DMS153 treated with DMSO at 0.1 percent for 48 hours (cell line): ENCODE data around the gene DMC1.
A peak's percentile ranks its signal among the peaks of the same experiment; 100 is the strongest.

ENCODE experiments used
- DNase-seq: peaks from one replicate; lab custom pipeline; 2025; ENCODE audit not compliant: unreplicated experiment; lab: John Stamatoyannopoulos, UW

Gene DMC1

DNA sequence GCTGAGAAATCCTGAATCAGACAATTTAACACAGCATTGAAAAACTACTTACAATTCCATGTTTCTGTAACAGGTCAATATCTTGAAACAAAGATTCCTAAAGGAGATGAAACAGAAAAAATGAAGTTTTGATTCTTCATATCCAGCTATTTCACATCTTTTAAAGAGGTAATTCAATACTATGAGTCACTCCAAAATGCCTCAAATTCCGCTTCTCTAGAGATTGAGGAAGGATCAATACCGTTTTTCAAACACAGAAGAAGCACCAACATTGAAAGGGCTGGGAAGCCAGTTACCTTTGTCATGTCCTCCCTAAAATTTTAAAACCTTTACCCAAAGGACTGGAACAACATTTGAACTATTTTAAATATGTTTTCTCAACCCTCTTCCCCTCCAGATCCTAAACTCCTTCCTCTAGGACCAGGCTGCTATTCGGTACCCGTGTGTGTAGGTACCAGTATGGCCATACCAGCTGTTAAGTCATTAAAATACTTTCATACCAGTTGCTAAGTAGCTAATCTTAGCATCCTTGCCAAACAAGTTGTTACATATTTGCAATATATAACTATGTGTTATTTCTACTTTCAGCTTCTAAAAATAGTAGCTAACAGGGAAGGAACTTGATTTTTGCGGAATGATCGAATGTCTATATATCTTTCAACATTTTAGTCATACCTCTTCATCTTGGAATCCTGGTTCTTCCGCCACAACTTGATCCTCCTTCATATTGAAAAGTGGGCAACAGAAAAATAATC is 2.3 kb downstream of the DMC1 start:
- no peak for DNase-seq

- no peak for DNase-seq
These were observed 3.1 kb downstream of the DMC1 start for GRCh38 chr22:38566726-38567504.

DNA sequence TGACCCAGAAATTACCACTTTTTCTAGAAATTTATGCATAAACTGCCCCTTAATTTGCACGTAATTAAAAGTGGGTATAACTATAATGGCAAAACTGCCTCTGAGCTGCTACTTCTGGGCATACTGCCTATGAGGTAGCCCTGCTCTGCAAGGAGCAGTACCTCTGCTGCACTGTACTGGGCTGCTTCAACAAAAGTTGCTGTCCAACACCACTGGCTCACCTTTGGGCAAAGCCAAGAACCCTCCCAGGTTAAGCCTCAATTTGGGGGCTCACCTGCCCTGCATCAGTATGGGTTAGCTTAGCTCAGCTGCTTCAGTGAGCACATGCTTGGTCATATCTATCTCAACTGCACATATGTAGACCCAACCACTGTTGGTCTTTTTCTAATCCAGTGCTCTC is 4.5 kb downstream of the DMC1 start:
- no peak for DNase-seq

DNA sequence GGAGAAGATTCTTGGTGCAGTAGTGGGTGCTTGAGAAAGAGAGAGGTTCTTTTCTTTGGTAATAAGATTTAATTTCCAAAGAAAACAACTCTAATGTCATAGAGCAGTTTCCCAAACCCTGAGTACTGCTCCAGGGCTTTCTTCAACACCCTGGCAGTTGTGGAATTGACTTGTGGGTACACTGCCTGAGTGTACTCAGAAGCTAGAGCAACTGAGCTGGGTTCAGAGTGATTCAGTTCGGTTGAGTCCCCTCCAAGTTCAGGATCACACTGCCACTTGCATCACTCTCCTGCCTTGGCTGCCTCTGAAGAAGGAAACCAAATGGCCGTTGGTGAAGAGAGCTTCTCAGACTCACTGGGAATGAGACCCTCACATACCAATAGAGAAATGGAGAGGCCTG is 5.3 kb downstream of the DMC1 start:
- no peak for DNase-seq

- no peak for DNase-seq
These were observed 15.7 kb downstream of the DMC1 start for GRCh38 chr22:38554281-38554680.

- DNase-seq, result no peak
These were observed 20.7 kb downstream of the DMC1 start for GRCh38 chr22:38549101-38549894.

- no peak for DNase-seq
These were observed 29.3 kb downstream of the DMC1 start for GRCh38 chr22:38540701-38541100.

GRCh38 chr22:38531251-38531938 is 38.6 kb downstream of the DMC1 start:
- no peak for DNase-seq

GRCh38 chr22:38524429-38524828 is 45.6 kb downstream of the DMC1 start:
- DNase-seq, result no peak

- no peak for DNase-seq
These were observed 46.5 kb downstream of the DMC1 start for GRCh38 chr22:38523479-38523878.

DNA sequence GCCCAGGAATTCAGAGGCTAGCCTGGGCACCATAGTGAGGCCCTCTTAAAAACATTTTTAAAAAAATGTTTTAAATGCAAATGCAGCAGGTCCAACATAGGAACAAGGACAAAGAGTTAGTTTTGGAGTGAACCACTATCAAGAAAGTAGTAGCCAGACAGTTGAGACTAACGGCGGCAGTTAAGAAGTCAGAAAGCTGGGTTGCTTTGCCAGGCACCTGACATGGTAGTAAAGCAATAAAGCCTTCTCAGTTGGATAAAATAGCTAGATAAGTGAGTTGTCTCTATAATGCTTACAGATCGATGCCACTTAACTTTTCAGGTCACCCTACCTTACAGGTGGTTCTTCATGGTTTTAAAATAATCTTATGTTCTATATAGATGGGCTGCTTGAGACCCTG is 47.0 kb downstream of the DMC1 start:
- no peak for DNase-seq

GRCh38 chr22:38519453-38520250 is 50.3 kb downstream of the DMC1 start:
- no peak for DNase-seq

DNA sequence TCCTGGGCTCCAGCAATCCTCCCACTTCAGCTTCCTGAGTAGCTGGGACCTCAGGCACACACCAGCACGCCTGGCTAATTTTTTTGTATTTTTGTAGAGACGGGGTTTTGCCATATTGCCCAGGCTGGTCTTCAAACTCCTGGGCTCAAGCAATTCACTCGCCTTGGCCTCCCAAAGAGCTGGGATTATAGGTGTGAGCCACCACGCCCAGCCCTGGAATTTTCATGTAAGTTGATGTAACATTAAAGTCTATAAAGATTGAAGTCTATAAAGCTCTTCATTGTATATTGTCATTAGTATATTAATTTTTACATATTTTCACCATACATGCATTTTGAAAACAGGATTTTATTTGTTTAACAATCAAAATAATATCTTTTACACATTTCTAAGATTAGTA is 51.4 kb downstream of the DMC1 start:
- DNase-seq, result no peak

DNA sequence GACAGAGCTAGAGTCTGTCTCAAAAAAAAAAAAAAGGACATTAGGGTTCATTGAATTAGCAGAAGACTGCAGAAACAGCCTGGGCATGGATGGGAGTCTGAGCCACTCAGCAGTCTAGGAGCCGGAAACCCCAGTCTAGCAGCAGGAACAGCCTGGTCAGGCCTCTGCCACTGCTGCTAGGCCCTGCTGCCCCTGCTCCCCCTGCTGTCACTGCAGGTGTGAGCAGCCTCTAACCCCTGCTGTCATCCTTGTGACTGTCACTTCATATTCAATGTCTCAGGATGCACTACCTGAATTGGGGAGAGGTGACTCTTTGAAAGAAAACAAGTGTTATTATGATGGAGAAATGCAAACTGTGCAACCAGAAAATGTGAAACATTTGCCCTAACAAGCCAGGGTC is 56.9 kb downstream of the DMC1 start:
- DNase-seq, result no peak

DNA sequence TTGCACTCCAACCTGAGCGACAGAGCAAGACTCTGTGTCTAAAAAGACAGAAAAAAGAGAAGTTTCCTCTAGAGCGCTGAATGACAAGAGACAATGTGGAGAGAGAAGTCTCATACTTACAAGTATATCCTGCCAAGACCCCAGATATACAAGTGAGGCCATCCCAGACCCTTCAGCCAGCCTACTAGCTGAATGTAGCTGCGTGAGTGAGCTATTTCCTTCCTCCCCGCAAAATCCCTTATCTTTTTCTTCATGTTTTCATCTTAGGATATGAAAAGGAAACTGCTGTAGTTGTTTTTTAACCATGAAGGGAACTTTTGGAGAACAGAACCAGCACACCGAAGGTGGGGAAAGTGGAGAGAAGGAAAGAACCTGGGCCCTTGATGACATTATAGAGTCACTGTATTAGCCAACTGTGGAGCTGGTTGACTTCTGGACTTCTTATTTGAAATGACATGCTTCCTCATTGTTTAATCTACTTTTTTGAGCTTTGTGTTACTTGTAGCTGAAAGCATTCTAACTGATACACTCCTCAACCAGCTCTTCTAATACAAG is 59.5 kb downstream of the DMC1 start:
- DNase-seq, result no peak

DNA sequence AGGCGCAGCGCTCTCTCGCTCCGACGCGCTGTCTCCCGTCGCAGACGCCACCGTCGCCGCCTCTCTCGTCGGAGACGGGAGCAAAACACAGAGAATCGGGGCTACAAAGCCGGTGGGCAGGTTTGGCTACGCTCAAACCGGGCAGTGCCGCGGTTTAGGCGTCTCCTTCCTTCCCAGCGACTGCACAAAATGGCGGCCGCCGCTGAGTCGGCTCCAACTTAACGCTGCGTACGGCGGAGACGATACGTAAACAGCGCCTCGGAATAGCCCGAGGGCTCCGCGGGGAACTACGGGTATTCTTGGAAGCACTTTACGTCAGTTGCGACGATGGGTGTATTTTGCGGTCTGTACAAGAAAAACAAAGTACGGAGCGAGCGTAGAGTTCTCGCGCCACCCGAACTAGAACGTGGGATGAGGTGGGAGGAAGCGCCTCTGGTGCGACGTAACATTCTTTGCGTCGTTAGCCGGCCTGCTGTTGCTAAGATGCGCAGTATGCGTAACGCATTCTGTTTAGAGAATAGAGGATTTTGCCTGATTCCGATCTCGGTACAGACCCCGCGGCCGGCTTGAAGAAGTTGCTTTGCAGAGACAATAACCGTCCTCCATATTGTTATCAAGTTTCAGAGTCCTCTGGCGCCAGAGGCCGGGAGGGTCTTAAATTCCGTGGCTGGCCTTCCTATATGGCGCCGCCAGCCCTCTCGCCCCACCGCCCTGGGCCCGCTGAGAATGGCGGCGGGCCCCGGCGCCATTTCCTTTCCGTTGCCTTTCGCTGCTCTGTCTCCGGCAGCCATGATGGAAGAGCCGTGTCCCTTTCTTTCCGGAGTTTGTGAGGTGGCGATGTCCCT is 63.6 kb downstream of the DMC1 start, which contains the start of gene DDX17:
TSS of gene DDX17 (minus strand) at position 194 of the 845 bp plus-strand sequence.
- peak; percentile 98 for DNase-seq

GRCh38 chr22:38505541-38506117 is 64.4 kb downstream of the DMC1 start:
- peak; percentile 66 for DNase-seq

DNA sequence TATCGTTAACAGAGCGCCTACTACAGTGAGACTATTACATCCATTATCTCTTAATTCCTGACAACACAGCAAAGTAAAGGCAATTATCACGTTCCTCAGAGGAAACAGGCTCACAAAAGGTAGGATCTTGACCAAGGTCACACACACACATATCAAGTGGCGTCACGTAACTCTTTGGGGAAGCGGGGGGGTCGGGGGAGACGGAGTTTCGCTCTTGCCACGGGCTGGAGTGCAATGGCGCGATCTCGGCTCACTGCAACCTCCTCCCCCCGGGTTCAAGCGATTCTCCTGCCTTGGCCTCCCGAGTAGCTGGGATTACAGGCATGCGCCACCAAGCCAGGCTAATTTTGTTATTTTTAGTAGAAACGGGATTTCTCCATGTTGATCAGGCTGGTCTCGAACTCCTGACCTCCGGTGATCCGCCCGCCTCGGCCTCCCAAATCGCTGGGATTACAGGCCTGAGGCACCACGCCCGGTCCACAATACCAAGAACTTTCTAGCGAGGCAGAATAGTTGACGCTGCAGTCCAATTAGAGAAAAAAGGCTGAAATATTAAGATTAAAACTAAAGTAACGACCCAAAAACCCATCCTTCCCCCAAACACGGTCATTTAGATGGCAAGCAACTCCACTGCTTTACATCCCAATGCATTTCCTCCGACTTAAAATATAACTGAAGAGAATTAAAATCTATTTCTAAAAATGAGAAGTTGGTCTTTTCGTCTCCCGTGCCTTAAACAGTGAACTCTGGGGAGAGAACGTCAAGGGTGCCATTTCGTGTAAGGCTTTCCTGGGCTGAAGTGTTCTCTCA is 65.0 kb downstream of the DMC1 start:
- DNase-seq, result no peak
